Mucosa of stomach (tissue), 1 donor: ENCODE data around the gene SURF1.
"Not testable (repeated sequence)": the region's sequence is repeated elsewhere in the genome, so short reads cannot be mapped to it uniquely, and the experiment has no call there.

Experiments used
- H3K27me3 ChIP-seq: one replicate; pipeline ENCODE4 v1.7.0; 2013; ENCODE audit warnings: mild to moderate bottlenecking, low read length; ENCODE audit not compliant: control insufficient read depth, insufficient read depth
- H3K36me3 ChIP-seq: one replicate; pipeline ENCODE4 v1.7.0; 2013; ENCODE audit warnings: low read length; ENCODE audit not compliant: control insufficient read depth, insufficient read depth
- H3K4me1 ChIP-seq: one replicate; pipeline ENCODE4 v1.7.0; 2013; ENCODE audit warnings: mild to moderate bottlenecking, low read length; ENCODE audit not compliant: control insufficient read depth, insufficient read depth
- H3K4me3 ChIP-seq: one replicate; pipeline ENCODE4 v1.7.0; 2013; ENCODE audit warnings: low read length
- H3K9ac ChIP-seq: one replicate; pipeline ENCODE4 v1.7.0; 2013; ENCODE audit warnings: mild to moderate bottlenecking, low read length, moderate library complexity
- H3K9me3 ChIP-seq: one replicate; pipeline ENCODE4 v1.7.0; 2013; ENCODE audit warnings: mild to moderate bottlenecking, low read length, moderate library complexity; ENCODE audit not compliant: control insufficient read depth
- donor health status: Pancreatic carcinoma.

Gene SURF1

GRCh38 chr9:133334888-133335287 lies 21.4 kb downstream of the SURF1 start:
- not testable (repeated sequence) for H3K36me3 ChIP-seq, H3K4me3 ChIP-seq, H3K9me3 ChIP-seq, H3K9ac ChIP-seq, H3K27me3 ChIP-seq
- H3K4me1 ChIP-seq, result peaks cover 17% of the 10 kb centered on the region

- no peaks in the 10 kb centered on the region for H3K27me3 ChIP-seq
- H3K9ac ChIP-seq, result peak overlapping the region; percentile 17
- no peak overlapping the region for H3K4me3 ChIP-seq
- H3K36me3 ChIP-seq, result peaks cover 7% of the 10 kb centered on the region
- no peaks in the 10 kb centered on the region for H3K9me3 ChIP-seq
- H3K4me1 ChIP-seq, result peaks cover 17% of the 10 kb centered on the region
Observed at GRCh38 chr9:133334161-133334560, 22.1 kb downstream of the SURF1 start.

GRCh38 chr9:133333566-133333965 lies 22.7 kb downstream of the SURF1 start:
- peaks cover 17% of the 10 kb centered on the region for H3K4me1 ChIP-seq
- no peaks in the 10 kb centered on the region for H3K9me3 ChIP-seq
- no peak overlapping the region for H3K4me3 ChIP-seq
- peak overlapping the region; percentile 17 for H3K9ac ChIP-seq
- H3K27me3 ChIP-seq, result no peaks in the 10 kb centered on the region
- H3K36me3 ChIP-seq, result peaks cover 7% of the 10 kb centered on the region

GRCh38 chr9:133333011-133333410 lies 23.3 kb downstream of the SURF1 start:
- Histone ChIP-seq H3K9me3 (no peaks in the 10 kb centered on the region), H3K4me3 (no peak overlapping the region), H3K4me1 (peaks cover 17% of the 10 kb centered on the region), H3K9ac (no peak overlapping the region), H3K36me3 (peaks cover 7% of the 10 kb centered on the region), H3K27me3 (no peaks in the 10 kb centered on the region)

GRCh38 chr9:133332381-133332730 lies 23.9 kb downstream of the SURF1 start:
- H3K4me3 ChIP-seq, result no peak overlapping the region
- peaks cover 17% of the 10 kb centered on the region for H3K4me1 ChIP-seq
- H3K9ac ChIP-seq, result no peak overlapping the region
- no peaks in the 10 kb centered on the region for H3K9me3 ChIP-seq
- no peaks in the 10 kb centered on the region for H3K27me3 ChIP-seq
- peaks cover 7% of the 10 kb centered on the region for H3K36me3 ChIP-seq

- Histone ChIP-seq H3K4me3 (no peak overlapping the region), H3K27me3 (no peaks in the 10 kb centered on the region), H3K4me1 (peaks cover 17% of the 10 kb centered on the region), H3K36me3 (peaks cover 7% of the 10 kb centered on the region), H3K9me3 (no peaks in the 10 kb centered on the region), H3K9ac (no peak overlapping the region)
Observed at GRCh38 chr9:133331641-133332380, 24.5 kb downstream of the SURF1 start.

- Histone ChIP-seq H3K36me3 (peaks cover 7% of the 10 kb centered on the region), H3K4me1 (peaks cover 17% of the 10 kb centered on the region), H3K4me3 (no peak overlapping the region), H3K9ac (no peak overlapping the region), H3K27me3 (no peaks in the 10 kb centered on the region), H3K9me3 (no peaks in the 10 kb centered on the region)
Observed at GRCh38 chr9:133331221-133331620, 25.1 kb downstream of the SURF1 start.

GRCh38 chr9:133329306-133330156 lies 26.8 kb downstream of the SURF1 start:
- not testable (repeated sequence) for H3K9me3 ChIP-seq, H3K36me3 ChIP-seq, H3K4me3 ChIP-seq, H3K27me3 ChIP-seq, H3K9ac ChIP-seq
- H3K4me1 ChIP-seq, result peaks cover 13% of the 10 kb centered on the region

GRCh38 chr9:133327834-133328484 lies 28.3 kb downstream of the SURF1 start:
- H3K9me3 ChIP-seq, result no peaks in the 10 kb centered on the region
- H3K9ac ChIP-seq, result no peak overlapping the region
- H3K4me3 ChIP-seq, result no peak overlapping the region
- H3K36me3 ChIP-seq, result peaks cover under 1% of the 10 kb centered on the region
- H3K27me3 ChIP-seq, result no peaks in the 10 kb centered on the region
- no peaks in the 10 kb centered on the region for H3K4me1 ChIP-seq

- H3K27me3 ChIP-seq, H3K36me3 ChIP-seq, H3K4me3 ChIP-seq, H3K9me3 ChIP-seq, H3K9ac ChIP-seq, H3K4me1 ChIP-seq: not testable (repeated sequence)
Observed at GRCh38 chr9:133327021-133327420, 29.3 kb downstream of the SURF1 start.

- Histone ChIP-seq H3K4me1 (no peaks in the 10 kb centered on the region), H3K9ac (no peak overlapping the region), H3K36me3 (no peaks in the 10 kb centered on the region), H3K27me3 (no peaks in the 10 kb centered on the region), H3K9me3 (no peaks in the 10 kb centered on the region), H3K4me3 (no peak overlapping the region)
Observed at GRCh38 chr9:133323991-133324703, 32.1 kb downstream of the SURF1 start.
